Measurements from ENCODE around the gene KCTD2.

The KCTD2 gene

GRCh38 chr17:75087558-75088453 is 40.8 kb downstream of the KCTD2 start, which contains the start of gene SLC16A5:
SLC16A5 (plus strand) TSS chr17:75087954; CDS start chr17:75093637, 5,683 bp downstream.
- no peak for TF ChIP-seq POLR2A (IDR thresholded peaks at IDR 0.05; ENCODE audit: low read depth, low read length)
- DNase-seq (ENCODE audit: insufficient read length, low spot score), result no peak
- FAIRE-seq, result no peak

- no peak for TF ChIP-seq POLR2A (IDR thresholded peaks at IDR 0.05; ENCODE audit: low read depth, low read length)
- FAIRE-seq (peak; percentile 6), DNase-seq (ENCODE audit: insufficient read length, low spot score) (peak; percentile 97)
Observed at GRCh38 chr17:75088465-75089417, 41.7 kb downstream of the KCTD2 start.

GRCh38 chr17:75090871-75091854 is 44.1 kb downstream of the KCTD2 start:
- FAIRE-seq, result no peak

GRCh38 chr17:75091855-75092327 is 44.9 kb downstream of the KCTD2 start:
- no peak for TF ChIP-seq POLR2A (IDR thresholded peaks at IDR 0.05; ENCODE audit: low read depth, low read length)
- FAIRE-seq (no peak), DNase-seq (ENCODE audit: insufficient read length, low spot score) (no peak)

More at GRCh38 chr17:75090871-75091854, 44.1 kb downstream of the KCTD2 start:
- no peak for DNase-seq (ENCODE audit: insufficient read length, low spot score)
- TF ChIP-seq POLR2A (IDR thresholded peaks at IDR 0.05; ENCODE audit: low read depth, low read length), result no peak

- TF ChIP-seq POLR2A (IDR thresholded peaks at IDR 0.05; ENCODE audit: low read depth, low read length), result no peak
- DNase-seq (ENCODE audit: insufficient read length, low spot score) (no peak), FAIRE-seq (no peak)
Observed at GRCh38 chr17:75093548-75094158, 46.6 kb downstream of the KCTD2 start.

GRCh38 chr17:75094871-75095399 is 47.9 kb downstream of the KCTD2 start:
- FAIRE-seq (no peak), DNase-seq (ENCODE audit: insufficient read length, low spot score) (no peak)
- no peak for TF ChIP-seq POLR2A (IDR thresholded peaks at IDR 0.05; ENCODE audit: low read depth, low read length)

- no peak for TF ChIP-seq POLR2A (IDR thresholded peaks at IDR 0.05; ENCODE audit: low read depth, low read length)
- FAIRE-seq (peak; percentile 52), DNase-seq (ENCODE audit: insufficient read length, low spot score) (peak; percentile 95)
Observed at GRCh38 chr17:75096082-75096625, 49.1 kb downstream of the KCTD2 start.

- TF ChIP-seq POLR2A (IDR thresholded peaks at IDR 0.05; ENCODE audit: low read depth, low read length), result no peak
- FAIRE-seq, result no peak
Observed at GRCh38 chr17:75097865-75098264, 50.8 kb downstream of the KCTD2 start.

GRCh38 chr17:75098861-75099260 is 51.8 kb downstream of the KCTD2 start:
- no peak for FAIRE-seq
- DNase-seq (ENCODE audit: insufficient read length, low spot score), result no peak
- TF ChIP-seq POLR2A (IDR thresholded peaks at IDR 0.05; ENCODE audit: low read depth, low read length), result no peak

More at GRCh38 chr17:75097865-75098264, 50.8 kb downstream of the KCTD2 start:
- DNase-seq (ENCODE audit: insufficient read length, low spot score), result no peak

GRCh38 chr17:75099881-75100595 is 53.0 kb downstream of the KCTD2 start:
- TF ChIP-seq POLR2A (IDR thresholded peaks at IDR 0.05; ENCODE audit: low read depth, low read length), result no peak
- FAIRE-seq (no peak), DNase-seq (ENCODE audit: insufficient read length, low spot score) (no peak)

GRCh38 chr17:75102385-75102821 is 55.4 kb downstream of the KCTD2 start:
- no peak for DNase-seq (ENCODE audit: insufficient read length, low spot score)
- no peak for TF ChIP-seq POLR2A (IDR thresholded peaks at IDR 0.05; ENCODE audit: low read depth, low read length)
- FAIRE-seq, result no peak
